Erythroblast (primary cell): ENCODE data around the gene MGME1.

Experiments
- GATA1 ChIP-seq: IDR thresholded peaks from 2 replicates; pipeline ENCODE4 v1.6.1; 2011; ENCODE audit warnings: low read depth, mild to moderate bottlenecking, control low read depth, low read length, moderate library complexity
- POLR2A ChIP-seq: IDR thresholded peaks from 2 replicates; pipeline ENCODE4 v1.6.1; 2011; ENCODE audit warnings: mild to moderate bottlenecking, low read length

GRCh38 chr20:18014411-18014810 lies 45.6 kb downstream of the MGME1 start:
- TF ChIP-seq POLR2A (no peak), GATA1 (no peak)
